GM15510 (cell line): ENCODE results near the gene ASPSCR1.

Experiments used
- POLR2A ChIP-seq: IDR thresholded peaks from 3 replicates; pipeline ENCODE4 v1.6.1; 2011; ENCODE audit warnings: borderline replicate concordance; ENCODE audit not compliant: insufficient read length; ENCODE audit errors: extremely low read depth

ASPSCR1 gene

GRCh38 chr17:82036634-82037091 is 59.2 kb downstream of the ASPSCR1 start:
- no peak for TF ChIP-seq POLR2A

GRCh38 chr17:82037092-82037888 is 59.9 kb downstream of the ASPSCR1 start, which contains the start of gene DCXR:
Gene DCXR, minus strand, starts transcription at chr17:82037697. Its CDS starts 15 bp downstream, at chr17:82037682.
- peak; percentile 98 for TF ChIP-seq POLR2A

GRCh38 chr17:82037889-82038195 is 60.4 kb downstream of the ASPSCR1 start:
- no peak for TF ChIP-seq POLR2A

GRCh38 chr17:82039695-82040299 is 62.4 kb downstream of the ASPSCR1 start:
- TF ChIP-seq POLR2A, result no peak

GRCh38 chr17:82041144-82041814 is 63.9 kb downstream of the ASPSCR1 start:
- no peak for TF ChIP-seq POLR2A

- no peak for TF ChIP-seq POLR2A
Measured at GRCh38 chr17:82042649-82043048, 65.2 kb downstream of the ASPSCR1 start.

- no peak for TF ChIP-seq POLR2A
Measured at GRCh38 chr17:82043507-82043906, 66.1 kb downstream of the ASPSCR1 start.

GRCh38 chr17:82045936-82046484 is 68.6 kb downstream of the ASPSCR1 start:
- no peak for TF ChIP-seq POLR2A

GRCh38 chr17:82046903-82047302 is 69.5 kb downstream of the ASPSCR1 start:
- no peak for TF ChIP-seq POLR2A

- no peak for TF ChIP-seq POLR2A
Measured at GRCh38 chr17:82047379-82047778, 70.0 kb downstream of the ASPSCR1 start.

- no peak for TF ChIP-seq POLR2A
Measured at GRCh38 chr17:82047914-82048570, 70.6 kb downstream of the ASPSCR1 start.

- TF ChIP-seq POLR2A, result no peak
Measured at GRCh38 chr17:82048571-82048971, 71.1 kb downstream of the ASPSCR1 start.

- no peak for TF ChIP-seq POLR2A
Measured at GRCh38 chr17:82049106-82049505, 71.7 kb downstream of the ASPSCR1 start.

GRCh38 chr17:82049521-82049971 is 72.1 kb downstream of the ASPSCR1 start:
- no peak for TF ChIP-seq POLR2A
